Sigmoid colon (tissue), 7 donors: Measurements from ENCODE around the gene PTBP3. TPM values are rescaled to one million over a fixed set of nuclear protein-coding genes. Genes with fewer than 3 reads are reported as not detected.

Experiments
- DNase-seq: peaks from one replicate; pipeline ENCODE4 v3.0.0-alpha.2; 2019
- H3K27ac ChIP-seq, 4 donors: fragments of 200-600 bp; sonication (generic); one replicate each; pipeline ENCODE4 v1.5.1; 2016 to 2019; ENCODE audit warnings: mild to moderate bottlenecking in 1 of 4
- H3K27me3 ChIP-seq, 3 donors: fragments of 200-600 bp; sonication (generic); one replicate each; pipeline ENCODE4 v1.5.1; 2019; ENCODE audit warnings: mild to moderate bottlenecking in 1 of 3
- H3K36me3 ChIP-seq, 4 donors: fragments of 200-600 bp; sonication (generic); one replicate each; pipeline ENCODE4 v1.5.1; 2016 to 2019
- H3K4me1 ChIP-seq, 4 donors: fragments of 200-600 bp; sonication (generic); one replicate each; pipeline ENCODE4 v1.5.1; 2017 to 2019
- H3K4me3 ChIP-seq, 4 donors: fragments of 200-600 bp; sonication (generic); one replicate each; pipeline ENCODE4 v1.5.1; 2017 to 2019; ENCODE audit warnings: mild to moderate bottlenecking in 2 of 4, moderate library complexity in 1 of 4
- H3K9me3 ChIP-seq, 4 donors: fragments of 200-600 bp in 3 of 4; sonication (generic) in 3 of 4; one replicate each; pipeline versions ENCODE4 v1.5.1 to v1.6.1; 2013 to 2019
- CTCF ChIP-seq, 4 experiments: fragments of 450-650 bp in 3 of 4; fragments of 200-600 bp in 1 of 4; IDR thresholded peaks; one replicate each; pipeline ENCODE4 v1.5.1; 2016 to 2019; ENCODE audit warnings: antibody characterized with exemption in 4 of 4, mild to moderate bottlenecking in 3 of 4, moderate library complexity in 2 of 4
- EP300 ChIP-seq, 4 donors: sonication (generic); formaldehyde crosslinking; IDR thresholded peaks; one replicate each; pipeline ENCODE4 v1.6.1; 2017; ENCODE audit warnings: antibody characterized with exemption in 4 of 4
- POLR2A ChIP-seq, 2 donors: fragments of 450-650 bp; IDR thresholded peaks; one replicate each; pipeline ENCODE4 v1.6.1; 2016; ENCODE audit warnings: antibody characterized with exemption in 2 of 2, mild to moderate bottlenecking in 2 of 2, moderate library complexity in 2 of 2
- POLR2AphosphoS5 ChIP-seq, 4 donors: sonication (generic); formaldehyde crosslinking; IDR thresholded peaks; one replicate each; pipeline ENCODE4 v1.6.1; 2017; ENCODE audit warnings: antibody characterized with exemption in 4 of 4
- WGBS, 2 donors: extraction: QIAGEN DNeasy Blood & Tissue Kit; methylation state at CpG; one replicate each; pipeline ENCODE4 v1.1.7; 2013; 5-methylcytosine and 5-hydroxymethylcytosine counted together
- intact Hi-C: fragments of 100-400 bp; cut with DNase I; formaldehyde crosslinking; loops from one replicate; pipeline ENCODE4 v1.15.1; 2023
- polyA plus RNA-seq, 3 donors: library from polyadenylated mRNA; stranded (reverse); fragments of 200-250 nt; gene quantifications; one replicate each; pipeline ENCODE4 v1.2.3, GENCODE V29; 2013
- total RNA-seq, 4 donors: library from RNA; depleted of rRNA; stranded (reverse); fragments of >200 nt; gene quantifications; one replicate each; pipeline ENCODE4 v1.1.0, GENCODE V29; 2016
- donor health status: healthy with polysubstance abuse.
- donor health status: Bipolar disorder and iron deficiency.
- donor health status: healthy.

Gene PTBP3, protein sequence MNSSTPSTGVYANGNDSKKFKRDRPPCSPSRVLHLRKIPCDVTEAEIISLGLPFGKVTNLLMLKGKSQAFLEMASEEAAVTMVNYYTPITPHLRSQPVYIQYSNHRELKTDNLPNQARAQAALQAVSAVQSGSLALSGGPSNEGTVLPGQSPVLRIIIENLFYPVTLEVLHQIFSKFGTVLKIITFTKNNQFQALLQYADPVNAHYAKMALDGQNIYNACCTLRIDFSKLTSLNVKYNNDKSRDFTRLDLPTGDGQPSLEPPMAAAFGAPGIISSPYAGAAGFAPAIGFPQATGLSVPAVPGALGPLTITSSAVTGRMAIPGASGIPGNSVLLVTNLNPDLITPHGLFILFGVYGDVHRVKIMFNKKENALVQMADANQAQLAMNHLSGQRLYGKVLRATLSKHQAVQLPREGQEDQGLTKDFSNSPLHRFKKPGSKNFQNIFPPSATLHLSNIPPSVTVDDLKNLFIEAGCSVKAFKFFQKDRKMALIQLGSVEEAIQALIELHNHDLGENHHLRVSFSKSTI
- total RNA-seq (10 to 100 TPM; 19.4 to 24.6 (median 22.0) TPM), polyA plus RNA-seq (10 to 100 TPM; 24.0 to 42.5 (median 37.2) TPM)

DNA sequence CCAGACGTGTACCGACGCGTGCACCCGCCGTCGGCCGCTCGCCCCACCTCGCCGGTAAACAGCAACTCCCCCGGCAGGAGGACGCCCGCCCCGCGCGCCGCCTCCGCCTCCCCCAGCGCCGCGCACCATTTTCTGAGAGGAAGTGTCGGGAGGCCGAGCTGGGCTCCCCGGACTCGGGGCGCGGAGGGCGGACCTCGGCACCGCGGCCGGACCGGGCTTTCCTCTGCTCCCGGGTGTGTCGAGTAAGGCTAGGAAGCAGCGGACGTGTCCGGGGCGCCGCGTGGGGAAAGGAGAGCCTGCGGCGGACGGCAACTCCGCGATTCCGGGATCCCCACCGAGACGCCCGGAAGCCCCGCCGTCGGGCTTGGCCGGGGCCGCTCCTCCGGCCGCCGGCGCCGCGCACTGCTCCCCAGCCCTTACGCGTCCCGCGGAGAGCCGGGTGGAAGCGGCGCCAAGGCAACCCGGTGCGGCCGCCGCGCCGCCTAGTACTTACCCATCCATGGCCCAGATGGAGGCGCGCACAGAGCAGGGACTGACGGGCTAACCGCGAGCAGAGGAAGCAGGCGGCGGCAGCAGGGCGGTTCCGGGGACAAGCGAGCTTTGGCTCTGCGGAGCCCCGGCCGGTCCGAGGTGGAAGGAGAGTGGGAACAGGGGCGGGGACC lies at the start of gene PTBP3:
Gene PTBP3, minus strand, starts transcription at position 643 of the 662 bp plus-strand sequence. CDS start 35,754 bp downstream, outside the sequence.
- WGBS, 2 donors = 0% methylated on average over 90 of the region's 90 CpGs
- intact Hi-C loops = loop anchor here (1.0 to 10.0 kb wide), 4 partner anchors 46 to 848 kb away; partner anchors contain the start of genes ECPAS and UGCG

GRCh38 chr9:112382501-112383364 lies 49.3 kb upstream of the PTBP3 start:
- H3K4me3 ChIP-seq = no peak overlapping the region
- no peak overlapping the region for H3K27ac ChIP-seq
- DNase-seq = no peak
- H3K4me1 ChIP-seq = peaks cover 0 to 47% (median 28%) of the 10 kb centered on the region in 4 donors
- no peaks in the 10 kb centered on the region for H3K9me3 ChIP-seq
- peaks cover 0 to 9% (median 0%) of the 10 kb centered on the region in 4 donors for H3K36me3 ChIP-seq
- no peaks in the 10 kb centered on the region for H3K27me3 ChIP-seq
- 75 to 83% methylated on average over 11 of the region's 11 CpGs for WGBS, 2 donors
- TF ChIP-seq CTCF (IDR thresholded peaks at IDR 0.05) (no peak), EP300 (IDR thresholded peaks at IDR 0.05) (no peak), POLR2A (IDR thresholded peaks at IDR 0.05) (no peak), POLR2AphosphoS5 (IDR thresholded peaks at IDR 0.05) (no peak)
- intact Hi-C loops = loop anchor here (5.0 kb wide), 3 partner anchors 105 to 900 kb away; partner anchors contain the start of genes ECPAS, INIP and KIAA1958

More for the DNA sequence above, at the start of gene PTBP3:
- Histone ChIP-seq H3K27me3 (no peaks in the 10 kb centered on the region), H3K4me1 (peaks cover 2 to 16% (median 12%) of the 10 kb centered on the region in 4 donors), H3K27ac (peak within 1 kb of the TSS; percentile 94 to 99 (median 98)), H3K36me3 (no peaks in the 10 kb centered on the region), H3K9me3 (no peaks in the 10 kb centered on the region), H3K4me3 (peak within 1 kb of the TSS; percentile 59 to 99 (median 79))
- DNase-seq = peak; percentile 89
- TF ChIP-seq POLR2AphosphoS5 (IDR thresholded peaks at IDR 0.05) (peak; percentile 81 to 92 (median 89)), POLR2A (IDR thresholded peaks at IDR 0.05) (peak; percentile 50 to 65), EP300 (IDR thresholded peaks at IDR 0.05) (no peak), CTCF (IDR thresholded peaks at IDR 0.05) (peak in 1 of 4 experiments; percentile 3)

GRCh38 chr9:112382066-112382465 lies 48.6 kb upstream of the PTBP3 start:
- H3K36me3 ChIP-seq = peaks cover 0 to 6% (median 0%) of the 10 kb centered on the region in 4 donors
- no peaks in the 10 kb centered on the region for H3K27me3 ChIP-seq
- no peak for DNase-seq
- TF ChIP-seq EP300 (IDR thresholded peaks at IDR 0.05) (no peak), POLR2AphosphoS5 (IDR thresholded peaks at IDR 0.05) (no peak), CTCF (IDR thresholded peaks at IDR 0.05) (no peak), POLR2A (IDR thresholded peaks at IDR 0.05) (no peak)
- H3K27ac ChIP-seq = no peak overlapping the region
- WGBS, 2 donors = 89 to 95% methylated on average over 7 of the region's 7 CpGs
- H3K9me3 ChIP-seq = no peaks in the 10 kb centered on the region
- intact Hi-C loops = loop anchor here (5.0 kb wide), 3 partner anchors 105 to 900 kb away; partner anchors contain the start of genes ECPAS, INIP and KIAA1958
- peaks cover 0 to 52% (median 35%) of the 10 kb centered on the region in 4 donors for H3K4me1 ChIP-seq
- H3K4me3 ChIP-seq = no peak overlapping the region

- no peak for DNase-seq
- H3K4me3 ChIP-seq = peak overlapping the region; percentile 73 to 92 (median 81)
- H3K9me3 ChIP-seq = no peaks in the 10 kb centered on the region
- peak overlapping the region; percentile 91 to 98 (median 98) for H3K27ac ChIP-seq
- 35 to 36% methylated on average over 7 of the region's 7 CpGs for WGBS, 2 donors
- TF ChIP-seq POLR2AphosphoS5 (IDR thresholded peaks at IDR 0.05) (peak in 2 of 4 donors; percentile 31 to 37), EP300 (IDR thresholded peaks at IDR 0.05) (no peak)
- no peaks in the 10 kb centered on the region for H3K36me3 ChIP-seq
- no peaks in the 10 kb centered on the region for H3K27me3 ChIP-seq
- intact Hi-C loops = loop anchor here (5.0 kb wide), 3 partner anchors 106 to 899 kb away; partner anchors contain the start of genes ECPAS, INIP and KIAA1958
- H3K4me1 ChIP-seq = peaks cover 0 to 54% (median 41%) of the 10 kb centered on the region in 4 donors
Observed at GRCh38 chr9:112380825-112381221, 47.4 kb upstream of the PTBP3 start.
